Stimulated activated CD8-positive, alpha-beta memory T cell treated with anti-CD3 and anti-CD28 coated beads, Interleukin-4, amount 100 ng/mL, for 4 hours (primary cell): Measurements from ENCODE around the gene NUDT21.
A peak's percentile ranks its signal among the peaks of the same experiment; 100 is the strongest.

Experiments used
- DNase-seq, 2 donors: peaks; one replicate each; pipeline ENCODE4 v3.0.0-alpha.2; 2020; ENCODE audit warnings: low read depth in 2 of 2, low spot score in 1 of 2

NUDT21 gene

GRCh38 chr16:56462064-56462796 lies 11.1 kb upstream of the NUDT21 start:
- DNase-seq: no peak

DNA sequence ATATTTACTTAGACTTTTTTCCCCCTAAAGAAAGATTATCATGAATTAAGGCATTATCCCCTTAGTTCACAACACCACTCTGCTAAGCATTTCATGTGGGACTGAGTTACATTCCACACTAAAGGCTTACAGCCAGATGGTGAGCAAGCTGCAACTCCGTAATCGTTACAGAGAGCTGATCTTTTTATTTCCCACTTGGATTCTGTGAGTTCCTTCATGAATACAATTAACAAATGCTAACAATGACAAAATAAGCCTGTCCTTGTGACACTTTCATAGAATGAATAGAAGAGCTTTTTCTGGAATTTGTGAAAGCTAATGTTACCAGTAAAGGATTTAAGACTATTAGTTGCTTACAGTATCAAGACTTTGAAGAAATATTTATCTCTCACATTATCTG lies 9.0 kb upstream of the NUDT21 start:
- no peak for DNase-seq

DNA sequence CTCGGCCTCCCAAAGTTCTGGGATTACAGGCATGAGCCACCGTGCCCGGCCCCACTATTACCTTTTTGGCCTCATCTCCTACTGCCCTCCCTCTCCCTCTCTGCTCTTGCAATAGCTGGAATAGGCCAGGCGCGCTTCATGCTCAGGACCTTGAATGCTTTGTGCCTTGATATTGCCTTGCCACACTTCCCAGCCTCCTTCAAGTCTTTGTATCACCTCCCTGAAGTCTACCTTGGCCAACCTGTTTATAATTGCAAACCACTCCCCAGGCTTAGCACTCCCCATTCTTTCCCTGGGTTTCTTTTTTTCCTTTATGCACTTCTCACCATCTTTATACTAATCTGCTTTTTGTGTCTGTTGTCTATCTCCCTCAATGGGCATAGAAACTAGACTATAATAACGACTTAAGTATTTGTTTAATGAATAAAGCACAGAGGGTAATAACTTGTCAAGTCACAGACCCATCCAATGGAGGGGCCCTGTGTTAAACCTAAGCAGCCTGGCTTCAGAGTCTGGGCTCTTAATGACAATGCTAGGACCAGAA lies 6.9 kb upstream of the NUDT21 start:
- DNase-seq: no peak

DNA sequence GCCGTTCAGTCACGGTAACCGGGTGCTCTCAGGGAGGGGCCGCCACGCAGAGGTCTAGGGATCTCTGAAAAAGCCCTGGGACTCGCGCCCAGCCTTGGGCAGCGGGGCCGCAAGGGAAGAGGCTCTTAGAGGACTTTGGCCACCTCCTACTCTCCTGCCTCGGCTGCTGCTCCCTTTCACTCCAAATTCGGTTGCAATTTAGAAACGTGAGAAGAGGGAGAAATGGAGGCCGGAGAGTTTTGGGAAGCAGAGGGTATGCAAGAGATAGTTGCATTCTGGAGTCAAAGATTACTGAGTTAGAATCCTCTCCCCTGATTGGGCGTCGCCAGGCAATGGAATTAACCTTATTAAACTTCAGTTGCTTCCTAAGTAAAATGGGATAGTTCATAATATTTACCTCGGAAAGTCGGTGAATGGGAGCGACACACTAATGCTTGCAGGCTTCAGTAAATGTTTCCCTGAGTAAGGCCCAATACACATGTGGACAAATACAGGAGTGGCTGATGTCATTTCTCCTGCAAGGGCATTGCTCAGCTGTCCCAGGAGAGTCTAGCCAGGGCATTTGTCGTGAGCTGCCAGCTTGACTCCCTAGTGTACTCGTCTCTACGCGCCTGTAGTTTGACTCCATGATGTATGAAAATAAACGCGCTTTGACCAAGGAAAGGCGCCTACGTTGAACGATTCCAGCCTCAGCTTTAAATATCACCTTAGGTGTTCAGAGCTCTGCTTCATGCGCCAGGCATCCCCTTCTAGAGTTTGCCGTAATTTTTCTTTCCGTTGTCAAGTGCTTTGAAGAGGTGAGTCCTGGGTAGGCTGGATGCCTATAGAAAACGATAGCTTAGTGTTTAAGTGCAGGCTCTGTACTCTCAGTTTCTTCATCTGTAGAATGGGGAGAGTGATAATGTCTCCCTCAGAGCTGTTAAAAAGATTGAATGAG lies 889 bp upstream of the NUDT21 start:
- no peak for DNase-seq

DNA sequence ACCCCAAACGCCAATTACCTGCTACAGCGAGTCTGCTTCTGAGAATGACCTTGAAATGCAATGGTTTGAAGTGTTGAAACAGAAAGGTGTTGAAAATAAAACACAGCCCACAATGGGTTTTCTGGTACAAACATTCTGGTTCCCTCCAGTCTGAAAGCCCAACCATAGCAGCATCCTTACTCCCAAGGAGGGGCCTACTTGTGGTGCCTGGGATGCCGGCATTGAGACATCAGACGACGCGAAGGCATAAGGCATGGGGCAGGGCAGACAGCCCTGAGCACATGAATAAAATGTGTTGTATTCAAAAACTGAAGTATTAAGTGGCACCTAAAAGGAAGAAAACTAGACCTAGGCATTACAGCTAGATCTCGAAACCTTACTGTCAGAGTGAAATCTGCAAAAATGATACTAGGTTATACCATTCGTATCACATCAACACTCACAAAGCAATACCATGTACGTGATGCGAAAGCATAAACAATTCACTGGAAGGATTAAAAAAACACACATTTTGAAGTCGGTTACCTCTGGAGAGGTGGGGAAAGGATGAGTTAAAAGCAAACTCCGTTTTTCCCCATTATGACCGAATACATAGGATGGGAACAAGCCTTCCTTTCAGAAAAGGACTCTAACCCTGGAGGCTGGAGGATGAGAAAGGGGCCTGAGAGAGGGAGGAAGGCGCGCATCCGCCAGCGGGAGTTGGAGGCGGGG lies 702 bp downstream of the NUDT21 start:
- no peak for DNase-seq

DNA sequence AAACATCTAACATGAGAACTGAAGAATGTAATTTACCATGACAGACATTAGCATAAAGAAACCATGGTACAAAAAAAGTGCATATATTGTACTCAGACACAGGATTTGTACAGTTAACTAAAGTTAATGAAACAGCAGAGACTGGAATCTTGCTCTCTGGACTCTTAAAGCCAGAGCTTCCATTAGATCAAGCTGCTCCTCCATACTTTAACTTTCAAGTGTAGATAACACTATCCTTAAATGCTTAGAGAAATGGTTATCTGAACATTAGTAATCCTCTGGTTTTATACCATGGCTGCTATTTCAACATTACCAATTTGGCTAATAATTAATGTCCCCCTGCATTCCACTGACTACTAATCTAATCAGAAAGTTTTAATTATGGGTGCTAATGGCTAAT lies 3.1 kb downstream of the NUDT21 start:
- DNase-seq: no peak

- DNase-seq: no peak
These were observed 3.8 kb downstream of the NUDT21 start for GRCh38 chr16:56447286-56447685.

- DNase-seq: no peak
These were observed 13.1 kb downstream of the NUDT21 start for GRCh38 chr16:56438038-56438437.

- no peak for DNase-seq
These were observed 14.9 kb downstream of the NUDT21 start for GRCh38 chr16:56436258-56436657.

DNA sequence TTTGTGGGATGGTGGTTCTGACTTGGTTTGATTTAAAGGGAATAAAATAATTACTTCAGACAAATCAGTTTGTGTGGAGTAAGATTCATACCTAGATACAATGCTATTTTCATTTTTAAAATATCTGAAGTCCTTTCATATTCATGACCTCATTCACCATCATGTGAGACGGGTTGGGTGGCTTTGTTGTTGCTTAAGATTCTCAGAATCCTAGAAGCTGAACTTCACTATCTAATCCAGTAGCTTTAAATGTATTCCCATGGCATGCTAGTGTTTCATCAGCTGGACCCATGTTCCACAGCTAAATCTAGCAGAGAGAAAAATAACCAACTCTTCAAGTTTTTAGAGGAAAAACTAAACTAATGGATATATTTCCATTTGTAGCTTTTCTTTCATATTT lies 23.0 kb downstream of the NUDT21 start:
- DNase-seq: no peak

DNA sequence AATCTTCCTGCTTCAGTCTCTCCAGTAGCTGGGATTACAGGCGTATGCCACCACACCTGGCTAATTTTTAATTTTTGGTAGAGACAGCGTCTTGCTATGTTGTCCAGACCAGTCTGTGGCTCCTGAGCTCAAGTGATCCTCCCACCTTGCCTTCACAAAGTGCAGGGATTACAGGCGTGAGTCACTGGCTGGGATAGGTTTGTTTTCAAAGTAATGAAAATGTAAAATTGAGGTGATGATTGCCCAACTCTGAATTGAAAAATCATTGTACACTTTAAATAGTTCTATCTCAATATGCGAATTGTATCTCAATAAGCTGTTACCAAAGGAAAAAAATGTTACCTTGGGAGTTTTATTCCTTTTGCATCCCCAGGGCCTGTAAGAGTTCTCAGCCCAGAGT lies 24.5 kb downstream of the NUDT21 start:
- DNase-seq: no peak

GRCh38 chr16:56425439-56425832 lies 25.7 kb downstream of the NUDT21 start, which contains the start of gene AMFR:
Gene AMFR, minus strand, starts transcription at chr16:56425545. Its CDS starts 218 bp downstream, at chr16:56425327.
- DNase-seq: peak in 1 of 2 donors; percentile 29

DNA sequence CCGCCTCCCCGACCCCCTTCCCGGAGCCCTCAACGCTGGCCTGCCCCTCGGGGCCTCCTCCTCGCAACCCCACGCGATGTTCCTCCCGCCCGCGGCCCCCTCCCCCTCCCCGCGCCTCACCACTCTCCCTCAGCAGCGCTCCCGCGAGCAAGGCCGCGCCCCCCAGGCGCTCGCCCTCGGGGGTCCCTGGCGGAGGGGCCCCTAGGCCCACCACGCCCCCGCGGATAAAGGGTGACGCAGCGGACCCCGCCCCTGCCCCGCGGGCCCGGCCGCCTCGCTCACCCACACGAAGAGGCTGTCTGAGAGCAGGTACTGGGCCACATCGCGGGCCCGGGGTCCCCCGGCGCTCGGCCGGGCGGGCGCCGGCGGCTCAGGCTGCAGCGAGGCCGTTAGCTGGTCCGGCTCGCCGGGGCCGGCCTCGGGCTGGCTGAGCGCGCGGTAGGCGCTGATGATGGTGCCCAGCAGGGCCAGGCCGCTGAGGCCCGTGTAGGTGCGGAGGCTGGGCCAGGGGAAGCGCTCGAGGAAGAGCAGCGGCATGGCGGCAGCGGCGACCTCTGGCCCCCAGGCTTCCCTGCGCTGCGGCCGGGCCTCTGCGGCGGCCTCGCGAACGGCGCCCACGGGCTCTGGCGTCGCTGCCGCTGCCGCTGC lies 26.2 kb downstream of the NUDT21 start:
- peak in 1 of 2 donors; percentile 14 for DNase-seq

DNA sequence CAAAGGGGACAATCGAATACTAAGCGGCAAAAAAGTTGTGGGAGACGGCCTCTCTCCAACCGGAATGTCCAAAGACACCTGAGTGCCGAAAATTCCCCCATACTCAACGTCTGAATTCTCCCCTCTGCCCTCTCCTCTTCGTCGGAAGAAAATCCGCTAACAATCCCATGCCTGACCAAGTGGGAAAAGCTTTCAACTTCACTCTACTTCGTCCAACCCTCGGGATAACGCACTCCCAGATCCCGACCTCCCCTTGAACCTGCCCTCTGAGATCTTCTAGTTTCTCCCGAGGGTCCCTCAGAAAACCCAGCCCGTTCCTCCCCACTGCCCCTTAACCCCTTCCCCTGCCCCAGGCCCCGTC lies 26.7 kb downstream of the NUDT21 start:
- DNase-seq: no peak

DNA sequence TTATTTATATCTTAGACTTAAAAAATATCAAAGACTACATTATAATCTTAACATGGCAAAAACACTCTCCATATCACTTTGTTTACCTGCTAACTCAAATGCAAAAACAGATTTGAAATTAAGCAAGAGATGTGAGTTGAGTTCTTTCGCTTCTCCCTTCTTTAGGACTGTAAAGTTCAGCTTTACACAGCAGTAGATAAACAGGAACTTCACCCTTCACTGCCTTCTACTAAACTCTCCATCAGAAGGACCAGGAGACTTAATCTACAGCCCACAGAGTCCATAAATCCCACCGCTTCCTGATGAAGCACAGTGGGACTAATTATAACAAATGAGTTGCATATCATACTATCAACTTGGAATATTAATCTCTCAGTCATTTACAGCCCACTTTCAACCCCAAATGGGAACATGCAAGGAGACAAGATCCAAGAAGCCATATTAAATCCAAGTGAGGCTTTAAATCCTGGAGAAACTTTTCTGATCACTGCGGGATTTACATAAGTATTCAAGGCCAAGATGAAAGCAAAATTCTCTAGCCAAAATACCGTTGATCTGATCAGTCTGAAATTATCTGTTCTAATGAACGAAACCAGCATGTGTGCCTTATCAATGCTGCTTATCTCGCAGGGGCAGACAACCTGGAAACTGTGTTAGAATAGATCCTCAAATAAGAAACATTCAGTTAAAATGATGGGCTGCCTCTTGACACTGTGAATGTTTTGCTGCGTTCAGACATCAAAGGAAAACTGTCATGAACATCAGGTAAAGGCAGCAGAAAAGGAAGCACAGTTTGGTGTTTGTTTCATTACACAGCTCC lies 27.3 kb downstream of the NUDT21 start:
- DNase-seq: no peak

DNA sequence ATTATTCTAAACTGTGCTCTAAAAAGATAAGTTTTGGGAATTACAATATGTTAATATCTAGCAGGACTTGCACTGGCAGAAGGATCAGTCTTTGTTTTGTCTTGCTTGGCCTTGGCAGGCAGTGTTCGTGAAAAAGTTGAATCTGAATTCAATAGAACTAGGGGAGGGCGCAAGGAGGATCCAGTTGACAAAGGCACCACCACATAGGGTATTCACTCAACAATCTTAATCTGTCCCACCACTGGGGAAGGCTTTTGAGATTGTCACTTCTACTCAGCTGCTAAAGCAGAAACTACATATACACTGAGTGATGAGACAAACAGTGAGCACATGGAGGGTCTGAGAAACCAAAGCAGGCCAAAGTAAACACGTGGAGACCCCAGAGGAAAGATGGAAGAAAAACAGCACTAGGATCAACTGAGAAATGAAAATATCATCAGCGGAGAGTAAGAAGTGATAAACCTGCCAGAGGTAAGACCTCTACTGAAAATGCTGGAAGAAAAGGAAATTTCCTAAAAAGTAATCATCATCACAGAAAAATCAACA lies 28.2 kb downstream of the NUDT21 start:
- no peak for DNase-seq

DNA sequence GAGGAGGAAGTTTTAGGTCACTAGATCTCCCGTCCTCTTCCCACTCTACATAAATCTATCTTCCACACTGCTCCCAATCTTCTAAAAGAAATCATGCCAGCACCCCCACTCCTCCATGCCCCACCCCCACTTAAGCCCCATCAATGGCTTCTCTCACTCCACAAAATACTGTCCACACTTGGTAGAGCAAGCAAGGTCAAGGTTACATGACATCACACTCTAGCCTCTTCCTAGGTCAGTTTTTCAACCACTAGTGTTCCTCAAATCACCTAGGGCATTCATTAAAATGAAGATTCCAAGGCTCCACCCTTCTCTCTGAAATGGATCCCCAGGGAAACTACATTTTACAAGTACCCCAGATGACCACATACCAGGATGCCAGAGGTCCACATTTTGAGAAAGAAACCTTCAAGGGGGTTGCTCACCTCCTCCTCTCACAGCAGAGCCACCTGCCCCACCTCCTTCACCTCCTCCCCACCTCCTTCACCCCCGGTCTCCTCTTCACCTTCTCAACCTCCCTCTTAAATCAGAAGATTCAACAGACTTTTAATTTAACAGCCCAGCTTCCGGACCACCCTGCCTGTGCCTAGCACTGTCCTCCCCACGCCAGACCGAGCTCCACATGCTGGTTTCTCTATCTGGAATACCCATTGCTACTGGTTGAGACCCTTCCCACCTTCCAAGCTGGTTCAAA lies 29.0 kb downstream of the NUDT21 start:
- DNase-seq: no peak

DNA sequence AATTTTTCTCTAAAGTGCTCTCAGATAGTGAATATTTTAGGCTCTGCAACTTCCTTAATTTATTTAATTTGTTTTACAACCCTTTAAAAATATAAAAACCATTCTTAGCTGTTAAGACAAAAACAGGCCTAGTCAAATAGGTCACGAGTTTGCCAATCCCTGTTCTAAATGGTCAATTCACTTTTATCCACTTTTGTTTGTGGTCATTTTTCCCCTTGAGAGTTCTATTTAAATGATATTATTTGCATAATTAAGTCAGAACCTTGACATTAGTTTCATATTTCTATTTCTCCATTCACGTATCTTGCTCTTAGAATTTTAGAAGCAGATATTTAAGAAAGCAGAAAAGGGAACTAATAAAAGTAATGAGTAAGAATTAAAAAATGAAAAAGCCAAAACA lies 29.8 kb downstream of the NUDT21 start:
- DNase-seq: no peak

DNA sequence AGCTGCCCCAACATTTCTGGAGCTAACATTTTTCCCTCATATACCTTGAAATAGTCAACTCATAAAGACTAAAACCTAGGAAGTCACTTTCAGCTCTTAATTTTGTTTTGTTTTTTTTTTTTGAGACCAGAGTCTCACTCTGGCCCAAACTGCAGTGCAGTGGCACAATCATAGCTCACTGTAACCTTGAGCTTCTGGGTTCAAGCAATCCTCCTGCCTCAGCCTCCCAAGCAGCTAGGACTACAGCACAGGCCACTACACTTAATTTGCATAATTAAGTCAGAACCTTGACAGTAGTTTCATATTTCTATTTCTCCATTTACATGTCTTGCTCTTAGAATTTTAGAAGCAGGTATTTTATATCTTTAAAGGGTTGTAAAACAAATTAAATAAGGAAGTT lies 30.5 kb downstream of the NUDT21 start:
- no peak for DNase-seq
